Measurements from ENCODE around the gene ATPAF2.

DNA sequence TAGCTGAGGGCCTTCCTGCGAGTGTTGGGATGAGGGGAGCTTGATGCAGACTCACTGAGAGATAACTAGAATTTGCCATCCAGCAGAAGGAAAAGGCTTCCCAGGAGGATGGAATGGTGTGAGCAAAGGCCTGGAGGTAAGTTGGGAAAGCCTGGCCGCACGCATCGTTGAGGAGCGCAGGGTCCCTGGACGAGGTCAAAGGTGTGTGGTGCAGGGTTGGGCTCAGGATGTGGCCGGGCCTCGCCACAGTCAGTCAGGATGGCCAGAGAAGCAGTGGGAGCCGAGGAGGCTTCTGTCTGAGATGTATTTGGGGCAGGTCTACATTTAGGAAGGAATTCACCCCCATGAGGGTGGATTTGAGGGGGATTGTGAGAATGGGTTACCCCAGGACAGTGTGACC lies 49.9 kb downstream of the ATPAF2 start:
- TF ChIP-seq EZH2 (IDR thresholded peaks at IDR 0.05; ENCODE audit: insufficient read depth, poor library complexity, severe bottlenecking), result no peak
- TF ChIP-seq EZH2phosphoT487 (IDR thresholded peaks at IDR 0.05; ENCODE audit: insufficient read depth, low read depth), result no peak

Measured in GM23248 (cell line).